Esophagus muscularis mucosa (tissue), 3 donors: ENCODE measurements around the gene AGAP3.

Experiments used
- CTCF ChIP-seq, 3 experiments: fragments of 200-600 bp in 2 of 3; fragments of 450-650 bp in 1 of 3; sonication (generic) in 2 of 3; IDR thresholded peaks; one replicate each; pipeline ENCODE4 v1.5.1; 2017 to 2019; ENCODE audit warnings: antibody characterized with exemption in 3 of 3, mild to moderate bottlenecking in 2 of 3, moderate library complexity in 1 of 3
- POLR2AphosphoS5 ChIP-seq, 2 donors: sonication (generic); formaldehyde crosslinking; IDR thresholded peaks; one replicate each; pipeline ENCODE4 v1.6.1; 2017; ENCODE audit warnings: antibody characterized with exemption in 2 of 2

DNA sequence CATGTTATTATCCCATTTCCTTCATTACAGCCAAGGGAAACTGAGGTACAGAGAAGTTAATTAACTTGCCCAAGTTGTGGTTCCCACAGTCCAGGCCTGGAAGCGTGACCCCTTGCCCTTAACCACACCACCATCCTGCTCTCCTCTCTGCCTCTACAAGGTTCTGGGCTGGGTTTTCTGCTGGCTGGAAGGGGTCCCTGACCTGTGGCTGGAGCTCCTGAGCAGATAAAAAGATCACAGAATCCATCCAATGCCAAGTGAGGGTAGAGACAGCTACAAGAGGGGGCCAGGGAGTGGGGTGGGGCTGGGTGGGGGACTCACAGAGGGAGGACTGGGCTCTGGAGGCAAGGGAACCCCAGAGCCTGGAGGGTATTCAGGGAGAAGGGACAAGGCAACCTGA is 91.0 kb downstream of the AGAP3 start:
- TF ChIP-seq CTCF (IDR thresholded peaks at IDR 0.05) (no peak), POLR2AphosphoS5 (IDR thresholded peaks at IDR 0.05) (no peak)
